ENCODE measurements around the gene STS. TPM values are rescaled to one million over a fixed set of nuclear protein-coding genes. Genes with fewer than 3 reads are reported as not detected.

Gene STS
- total RNA-seq, 1 experiment from 2014 or later: 3.3 TPM

DNA sequence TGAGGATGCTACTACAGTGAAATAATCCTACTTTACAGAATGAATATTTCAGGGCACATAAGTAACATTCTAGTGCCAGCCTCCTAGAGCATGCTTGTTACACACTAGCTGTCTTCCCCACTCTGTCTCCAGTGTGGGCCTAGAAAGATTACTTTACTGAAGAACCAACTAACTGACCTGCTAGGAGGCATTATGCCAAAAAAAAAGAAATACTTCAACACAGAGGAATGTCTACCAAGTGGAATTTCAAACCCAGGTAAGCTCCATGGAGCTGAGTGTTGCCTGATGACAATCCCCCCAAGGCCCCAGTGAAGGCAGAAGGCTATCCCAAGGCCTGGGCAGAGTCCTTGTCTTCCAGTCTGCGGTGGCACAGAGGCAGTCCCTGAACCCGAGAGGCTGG, 40.9 kb upstream of the STS start:
- ChIA-PET CTCF (no interaction called here), POLR2A (ENCODE audit: unreplicated experiment) (no interaction called here)
- no peak for DNase-seq
- H3K9me3 ChIP-seq (ENCODE audit: insufficient read depth, low read depth): no peaks in the 10 kb centered on the region
- TF ChIP-seq EZH2 (IDR thresholded peaks at IDR 0.05; ENCODE audit: low read depth): no peak
- TF ChIP-seq CTCF (conservative IDR thresholded peaks at IDR 0.05): no peak
- H3K36me3 ChIP-seq (ENCODE audit: low read depth): peaks cover 24% of the 10 kb centered on the region
- H2AFZ ChIP-seq: no peak overlapping the region
- peaks cover 3% of the 10 kb centered on the region; the same call in 1 of the 2 replicates for H3F3A ChIP-seq (ENCODE audit: insufficient read depth, low read depth)
- H3K9me2 ChIP-seq (ENCODE audit: insufficient read depth): no peaks in the 10 kb centered on the region
- H3K4me1 ChIP-seq (replicated peaks; ENCODE audit: insufficient read depth): peaks cover 26% of the 10 kb centered on the region
- no peaks in the 10 kb centered on the region for H4K20me1 ChIP-seq (ENCODE audit: insufficient read depth)
- H3K27ac ChIP-seq: no peak overlapping the region
- intact Hi-C loops (cut with micrococcal nuclease; ENCODE audit: unreplicated experiment): no loop called here
- H3K4me3 ChIP-seq: no peak overlapping the region
- no TSS peak for BruUV-seq (replicated peaks)
- H3K4me2 ChIP-seq: no peak overlapping the region
- H3K27me3 ChIP-seq (ENCODE audit: insufficient read depth, low read depth): no peaks in the 10 kb centered on the region
- H3K79me2 ChIP-seq (ENCODE audit: low read depth): peaks cover 26% of the 10 kb centered on the region

GRCh38 chrX:7108030-7108429, 39.5 kb upstream of the STS start:
- H3K9me3 ChIP-seq (ENCODE audit: insufficient read depth, low read depth): no peaks in the 10 kb centered on the region
- intact Hi-C loops (cut with micrococcal nuclease; ENCODE audit: unreplicated experiment): no loop called here
- no peaks in the 10 kb centered on the region for H4K20me1 ChIP-seq (ENCODE audit: insufficient read depth)
- peaks cover 21% of the 10 kb centered on the region for H3K36me3 ChIP-seq (ENCODE audit: low read depth)
- no peaks in the 10 kb centered on the region for H3K27me3 ChIP-seq (ENCODE audit: insufficient read depth, low read depth)
- H2AFZ ChIP-seq: no peak overlapping the region
- no peaks in the 10 kb centered on the region for H3K9me2 ChIP-seq (ENCODE audit: insufficient read depth)
- H3K4me1 ChIP-seq (replicated peaks; ENCODE audit: insufficient read depth): peaks cover 26% of the 10 kb centered on the region
- peaks cover 30% of the 10 kb centered on the region; the same call in 1 of the 2 replicates for H3K79me2 ChIP-seq (ENCODE audit: low read depth)
- TF ChIP-seq CTCF (conservative IDR thresholded peaks at IDR 0.05) (no peak), EZH2 (IDR thresholded peaks at IDR 0.05; ENCODE audit: low read depth) (no peak)
- no peak overlapping the region for H3K27ac ChIP-seq
- ChIA-PET CTCF (no interaction called here), POLR2A (ENCODE audit: unreplicated experiment) (no interaction called here)
- no TSS peak for BruUV-seq (replicated peaks)
- H3K4me3 ChIP-seq: no peak overlapping the region
- H3F3A ChIP-seq (ENCODE audit: insufficient read depth, low read depth): peaks cover 3% of the 10 kb centered on the region; the same call in 1 of the 2 replicates
- DNase-seq: no peak
- no peak overlapping the region for H3K4me2 ChIP-seq

DNA sequence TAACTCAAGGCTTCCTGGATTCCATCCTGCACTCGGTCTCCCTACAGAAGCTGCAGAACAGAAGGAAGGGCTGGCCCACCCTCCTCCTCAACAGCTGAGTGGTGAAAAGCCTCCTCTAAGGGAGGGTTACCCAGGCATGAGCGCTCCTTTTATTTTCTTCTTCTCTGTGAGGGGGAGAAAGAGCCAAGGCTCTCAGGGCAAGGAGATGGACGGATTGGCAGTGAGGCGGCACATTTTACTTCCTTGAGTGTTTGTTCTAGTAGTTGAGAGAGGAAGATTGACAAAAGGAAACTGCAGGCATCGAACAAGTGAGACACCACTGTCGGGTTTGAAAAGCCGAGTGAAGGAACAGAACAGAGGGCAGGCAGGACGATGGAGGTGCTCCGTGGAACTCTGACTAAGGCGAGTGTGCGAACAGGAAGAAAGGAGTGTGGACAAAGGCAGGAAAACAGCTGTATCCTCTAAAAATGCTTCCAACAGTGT, 38.4 kb upstream of the STS start:
- H4K20me1 ChIP-seq (ENCODE audit: insufficient read depth): no peaks in the 10 kb centered on the region
- H3K4me1 ChIP-seq (replicated peaks; ENCODE audit: insufficient read depth): peaks cover 26% of the 10 kb centered on the region
- H3K4me2 ChIP-seq: no peak overlapping the region
- intact Hi-C loops (cut with micrococcal nuclease; ENCODE audit: unreplicated experiment): no loop called here
- H3K27me3 ChIP-seq (ENCODE audit: insufficient read depth, low read depth): no peaks in the 10 kb centered on the region
- ChIA-PET CTCF (no interaction called here), POLR2A (ENCODE audit: unreplicated experiment) (no interaction called here)
- peaks cover 26% of the 10 kb centered on the region; the same call in 1 of the 2 replicates for H3K79me2 ChIP-seq (ENCODE audit: low read depth)
- no peak for DNase-seq
- peaks cover 3% of the 10 kb centered on the region; the same call in 1 of the 2 replicates for H3F3A ChIP-seq (ENCODE audit: insufficient read depth, low read depth)
- no peaks in the 10 kb centered on the region for H3K9me2 ChIP-seq (ENCODE audit: insufficient read depth)
- peaks cover 10% of the 10 kb centered on the region for H3K36me3 ChIP-seq (ENCODE audit: low read depth)
- H3K9me3 ChIP-seq (ENCODE audit: insufficient read depth, low read depth): no peaks in the 10 kb centered on the region
- no peak for TF ChIP-seq EZH2 (IDR thresholded peaks at IDR 0.05; ENCODE audit: low read depth)
- no peak for TF ChIP-seq CTCF (conservative IDR thresholded peaks at IDR 0.05)
- no TSS peak for BruUV-seq (replicated peaks)
- H3K4me3 ChIP-seq: no peak overlapping the region
- no peak overlapping the region for H3K27ac ChIP-seq
- H2AFZ ChIP-seq: no peak overlapping the region

All from PC-9 (cell line).